HEK293T (cell line): ENCODE data around the gene C12orf56.

ENCODE experiments used
- BHLHE40 ChIP-seq: fragments of 450-650 bp; IDR thresholded peaks from 2 replicates; pipeline ENCODE4 v1.6.1; 2016; ENCODE audit warnings: mild to moderate bottlenecking, moderate library complexity, borderline replicate concordance
- CTBP1 ChIP-seq: fragments of 450-650 bp; IDR thresholded peaks from 2 replicates; pipeline ENCODE4 v1.6.1; 2016; ENCODE audit warnings: borderline replicate concordance
- ELF4 ChIP-seq: fragments of 450-650 bp; IDR thresholded peaks from 2 replicates; pipeline ENCODE4 v1.6.1; 2017; ENCODE audit warnings: antibody characterized with exemption
- HDGF ChIP-seq: fragments of 450-650 bp; IDR thresholded peaks from 2 replicates; pipeline ENCODE4 v1.6.1; 2017; ENCODE audit warnings: antibody characterized with exemption, borderline replicate concordance
- L3MBTL2 ChIP-seq: fragments of 450-650 bp; conservative IDR thresholded peaks from 2 replicates; pipeline ENCODE4 v1.6.1; 2016; ENCODE audit warnings: mild to moderate bottlenecking
- SP1 ChIP-seq: fragments of 450-650 bp; IDR thresholded peaks from 2 replicates; pipeline ENCODE4 v1.6.1; 2017
- SUZ12 ChIP-seq: fragments of 450-650 bp; IDR thresholded peaks from 2 replicates; pipeline ENCODE4 v1.6.1; 2016; ENCODE audit warnings: mild to moderate bottlenecking
- TARDBP ChIP-seq: fragments of 450-650 bp; IDR thresholded peaks from 2 replicates; pipeline ENCODE4 v1.6.1; 2016
- TF ChIP-seq, protein P1 (sequence below): fragments of 450-650 bp; IDR thresholded peaks from 2 replicates; pipeline ENCODE4 v1.6.1; 2016

GRCh38 chr12:64403707-64404469 lies 13.3 kb upstream of the C12orf56 start, which contains the start of gene XPOT:
- no peak for TF ChIP-seq CTBP1
- no peak for TF ChIP-seq SP1
- TF ChIP-seq HDGF: no peak
- TF ChIP-seq BHLHE40: no peak
- TF ChIP-seq TARDBP: no peak
- peak; percentile 72; the same call in 1 of the 2 replicates for TF ChIP-seq ELF4
- peak; percentile 66 for TF ChIP-seq L3MBTL2
- no peak for TF ChIP-seq SUZ12
- TF ChIP-seq, protein P1, sequence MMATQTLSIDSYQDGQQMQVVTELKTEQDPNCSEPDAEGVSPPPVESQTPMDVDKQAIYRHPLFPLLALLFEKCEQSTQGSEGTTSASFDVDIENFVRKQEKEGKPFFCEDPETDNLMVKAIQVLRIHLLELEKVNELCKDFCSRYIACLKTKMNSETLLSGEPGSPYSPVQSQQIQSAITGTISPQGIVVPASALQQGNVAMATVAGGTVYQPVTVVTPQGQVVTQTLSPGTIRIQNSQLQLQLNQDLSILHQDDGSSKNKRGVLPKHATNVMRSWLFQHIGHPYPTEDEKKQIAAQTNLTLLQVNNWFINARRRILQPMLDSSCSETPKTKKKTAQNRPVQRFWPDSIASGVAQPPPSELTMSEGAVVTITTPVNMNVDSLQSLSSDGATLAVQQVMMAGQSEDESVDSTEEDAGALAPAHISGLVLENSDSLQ: peak; percentile 36; the same call in 1 of the 2 replicates
